Duodenal mucosa (tissue), 2 donors: ENCODE measurements around the gene MANBA.
A peak's percentile ranks its signal among the peaks of the same experiment; 100 is the strongest.
"Not testable (repeated sequence)": the region's sequence is repeated elsewhere in the genome, so short reads cannot be mapped to it uniquely, and the experiment has no call there.

Experiments used
- H3K27ac ChIP-seq: one replicate; pipeline ENCODE4 v1.7.0; 2013; ENCODE audit warnings: low read depth, low read length
- H3K27me3 ChIP-seq, 2 donors: one replicate each; pipeline ENCODE4 v1.7.0; 2013; ENCODE audit warnings: low read length in 2 of 2, control low read depth in 1 of 2; ENCODE audit not compliant: insufficient read depth in 2 of 2, control insufficient read depth in 1 of 2
- H3K36me3 ChIP-seq, 2 donors: one replicate each; pipeline ENCODE4 v1.7.0; 2013; ENCODE audit warnings: low read length in 2 of 2, control low read depth in 1 of 2; ENCODE audit not compliant: insufficient read depth in 2 of 2, control insufficient read depth in 1 of 2
- H3K4me1 ChIP-seq, 2 donors: one replicate each; pipeline ENCODE4 v1.7.0; 2013; ENCODE audit warnings: low read length in 2 of 2, control low read depth in 1 of 2; ENCODE audit not compliant: insufficient read depth in 2 of 2, control insufficient read depth in 1 of 2
- H3K4me3 ChIP-seq, 2 donors: one replicate each; pipeline ENCODE4 v1.7.0; 2013; ENCODE audit warnings: low read length in 2 of 2, low read depth in 1 of 2
- H3K9ac ChIP-seq, 2 donors: one replicate each; pipeline ENCODE4 v1.7.0; 2013; ENCODE audit warnings: low read length in 2 of 2, low read depth in 1 of 2
- H3K9me3 ChIP-seq, 2 donors: one replicate each; pipeline ENCODE4 v1.7.0; 2013; ENCODE audit warnings: low read length in 2 of 2, control low read depth in 1 of 2; ENCODE audit not compliant: control insufficient read depth in 1 of 2

Gene MANBA

GRCh38 chr4:102629673-102630072, 131.1 kb downstream of the MANBA start:
- Histone ChIP-seq H3K4me3 (no peak overlapping the region), H3K9ac (no peak overlapping the region), H3K36me3 (peaks cover 11 to 15% of the 10 kb centered on the region in 2 donors), H3K9me3 (no peaks in the 10 kb centered on the region), H3K4me1 (peaks cover 0 to 6% of the 10 kb centered on the region in 2 donors), H3K27ac (no peak overlapping the region), H3K27me3 (no peaks in the 10 kb centered on the region)

- Histone ChIP-seq H3K4me3 (no peak overlapping the region), H3K9ac (no peak overlapping the region), H3K4me1 (peaks cover 0 to 15% of the 10 kb centered on the region in 2 donors), H3K27ac (no peak overlapping the region), H3K27me3 (no peaks in the 10 kb centered on the region), H3K36me3 (peaks cover 6 to 7% of the 10 kb centered on the region in 2 donors), H3K9me3 (no peaks in the 10 kb centered on the region)
Observed at GRCh38 chr4:102627831-102628523, 132.8 kb downstream of the MANBA start.

DNA sequence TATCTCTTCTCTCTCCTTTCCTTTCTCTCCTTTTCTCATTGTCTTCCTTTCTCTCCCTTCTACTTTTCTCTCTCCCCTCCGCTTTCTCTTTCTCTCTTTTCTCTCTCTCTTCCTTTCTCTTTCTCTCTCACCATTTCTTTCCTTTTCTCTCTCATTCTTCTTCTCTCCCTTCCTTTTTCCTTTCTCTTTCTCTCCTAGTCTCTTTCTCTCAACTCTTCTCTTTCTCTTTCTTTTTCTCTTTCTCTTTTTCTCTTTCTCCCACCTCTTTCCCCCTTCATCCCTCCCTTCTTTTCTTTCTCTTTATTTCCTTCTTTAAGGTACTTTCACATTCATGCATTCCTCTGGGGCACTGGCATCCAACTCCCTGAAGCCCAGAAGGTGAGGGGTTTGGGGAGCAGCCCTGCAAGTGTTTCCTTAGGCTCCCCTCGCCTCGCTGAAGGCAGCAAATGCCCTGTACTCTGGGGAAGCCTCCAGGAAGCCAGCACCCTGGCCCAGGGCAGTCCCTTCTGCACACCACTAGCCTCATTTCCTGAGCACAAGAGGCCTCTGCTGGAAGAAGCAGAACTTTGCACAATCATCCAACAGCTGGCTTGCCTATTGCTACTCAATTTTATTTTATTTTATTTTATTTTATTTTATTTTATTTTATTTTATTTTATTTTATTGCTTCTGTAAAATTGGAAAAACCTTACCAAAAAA, 135.4 kb downstream of the MANBA start:
- H3K27me3 ChIP-seq: no peaks in the 10 kb centered on the region
- H3K4me1 ChIP-seq: peaks cover 5 to 30% of the 10 kb centered on the region in 2 donors
- H3K9me3 ChIP-seq: no peaks in the 10 kb centered on the region
- no peak overlapping the region for H3K27ac ChIP-seq
- H3K4me3 ChIP-seq: no peak overlapping the region
- no peak overlapping the region for H3K9ac ChIP-seq
- no peaks in the 10 kb centered on the region for H3K36me3 ChIP-seq

GRCh38 chr4:102624505-102624904, 136.3 kb downstream of the MANBA start:
- Histone ChIP-seq H3K9ac (no peak overlapping the region), H3K9me3 (no peaks in the 10 kb centered on the region), H3K4me3 (no peak overlapping the region), H3K27ac (no peak overlapping the region), H3K4me1 (peaks cover 8 to 38% of the 10 kb centered on the region in 2 donors), H3K36me3 (no peaks in the 10 kb centered on the region), H3K27me3 (no peaks in the 10 kb centered on the region)

DNA sequence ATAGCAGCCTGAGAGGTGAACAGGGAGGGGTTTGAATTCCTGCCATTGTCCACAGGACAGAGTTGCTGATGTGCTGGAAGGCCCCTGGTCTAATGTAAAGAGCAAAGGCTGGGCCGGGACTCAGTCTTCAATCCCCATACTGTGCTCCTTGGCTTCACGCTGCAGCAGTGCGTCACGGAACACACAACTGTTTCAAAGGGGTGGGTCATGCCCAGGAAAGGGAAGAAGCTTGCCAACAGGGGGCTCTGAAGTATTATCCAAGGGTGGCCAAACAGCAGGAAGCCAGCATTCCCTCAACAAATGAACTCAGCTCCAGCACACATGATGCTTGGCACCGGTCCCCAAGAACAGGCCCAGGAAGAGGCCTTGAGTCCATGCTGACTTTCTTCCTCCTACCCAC, 137.1 kb downstream of the MANBA start:
- Histone ChIP-seq H3K27ac (no peak overlapping the region), H3K9me3 (no peaks in the 10 kb centered on the region), H3K27me3 (no peaks in the 10 kb centered on the region), H3K4me1 (peaks cover 8 to 39% of the 10 kb centered on the region in 2 donors), H3K4me3 (no peak overlapping the region), H3K36me3 (no peaks in the 10 kb centered on the region), H3K9ac (no peak overlapping the region)

- Histone ChIP-seq H3K4me3 (peak overlapping the region; percentile 25 to 60), H3K36me3 (peaks cover 10 to 14% of the 10 kb centered on the region in 2 donors), H3K9me3 (no peaks in the 10 kb centered on the region), H3K27me3 (no peaks in the 10 kb centered on the region), H3K4me1 (peaks cover 8 to 39% of the 10 kb centered on the region in 2 donors), H3K9ac (peak overlapping the region in 1 of 2 donors; percentile 16), H3K27ac (no peak overlapping the region)
Observed at GRCh38 chr4:102620697-102621497, 139.9 kb downstream of the MANBA start.

DNA sequence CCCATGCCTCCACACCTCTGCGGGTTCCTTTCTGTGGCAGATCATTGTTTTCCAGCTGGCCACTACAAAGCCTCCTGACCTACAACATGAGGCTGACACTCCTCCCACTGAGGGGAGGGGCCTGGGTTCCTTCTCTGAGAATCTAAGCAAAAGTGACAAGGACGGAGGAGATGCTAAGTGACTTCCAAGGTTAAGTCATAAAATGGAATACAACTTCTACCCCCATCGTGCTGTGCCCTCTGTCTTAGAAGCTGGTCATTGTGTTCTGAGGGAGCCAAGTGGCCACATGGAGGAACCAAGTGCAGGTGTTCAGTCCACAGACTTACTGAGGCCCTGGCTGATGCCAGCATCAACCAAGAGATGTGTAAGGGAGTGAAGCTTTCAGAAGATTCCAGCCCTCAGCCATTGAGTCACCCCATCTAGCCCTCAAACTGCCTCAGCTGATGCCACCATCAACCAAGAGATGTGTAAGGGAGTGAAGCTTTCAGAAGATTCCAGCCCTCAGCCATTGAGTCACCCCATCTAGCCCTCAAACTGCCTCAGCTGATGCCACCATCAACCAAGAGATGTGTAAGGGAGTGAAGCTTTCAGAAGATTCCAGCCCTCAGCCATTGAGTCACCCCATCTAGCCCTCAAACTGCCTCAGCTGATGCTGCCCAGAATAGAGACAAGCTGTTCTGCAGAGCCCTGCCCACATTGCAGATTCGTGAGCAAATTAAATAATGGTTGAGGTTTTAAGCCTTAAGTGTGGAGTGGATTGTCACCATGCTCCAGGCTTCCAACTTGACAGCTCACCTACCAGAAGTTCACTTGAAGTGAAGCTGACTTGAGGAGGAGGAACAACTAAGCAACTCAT, 140.8 kb downstream of the MANBA start:
- H3K9me3 ChIP-seq, H3K27ac ChIP-seq, H3K27me3 ChIP-seq: not testable (repeated sequence)
- Histone ChIP-seq H3K4me1 (peaks cover 8 to 36% of the 10 kb centered on the region in 2 donors), H3K9ac (peak overlapping the region in 1 of 2 donors; percentile 16), H3K36me3 (peaks cover 16 to 19% of the 10 kb centered on the region in 2 donors), H3K4me3 (peak overlapping the region; percentile 25 to 60)

GRCh38 chr4:102619021-102619420, 141.7 kb downstream of the MANBA start:
- H3K27ac ChIP-seq: not testable (repeated sequence)

DNA sequence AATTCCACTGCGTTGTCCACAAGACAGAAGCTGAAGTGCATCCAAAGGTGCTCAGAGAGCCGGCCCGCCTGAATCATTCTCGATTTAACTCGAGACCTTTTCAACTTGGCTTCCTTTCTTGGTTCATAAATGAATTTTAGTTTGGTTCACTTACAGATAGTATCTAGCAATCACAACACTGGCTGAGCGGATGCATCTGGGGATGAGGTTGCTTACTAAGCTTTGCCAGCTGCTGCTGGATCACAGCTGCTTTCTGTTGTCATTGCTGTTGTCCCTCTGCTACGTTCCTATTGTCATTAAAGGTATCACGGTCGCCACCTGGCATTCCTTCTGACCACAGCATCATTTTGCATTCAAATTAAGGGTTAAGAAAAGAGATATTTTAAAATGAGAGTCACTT, 144.1 kb downstream of the MANBA start:
- Histone ChIP-seq H3K9me3 (no peaks in the 10 kb centered on the region), H3K27me3 (no peaks in the 10 kb centered on the region), H3K36me3 (peaks cover 44 to 52% of the 10 kb centered on the region in 2 donors), H3K9ac (no peak overlapping the region), H3K4me3 (no peak overlapping the region), H3K4me1 (peaks cover 3 to 25% of the 10 kb centered on the region in 2 donors), H3K27ac (no peak overlapping the region)

More at GRCh38 chr4:102619021-102619420, 141.7 kb downstream of the MANBA start:
- not testable (repeated sequence) for H3K27me3 ChIP-seq, H3K4me3 ChIP-seq, H3K9me3 ChIP-seq, H3K9ac ChIP-seq
- Histone ChIP-seq H3K4me1 (peaks cover 8 to 26% of the 10 kb centered on the region in 2 donors), H3K36me3 (peaks cover 23 to 28% of the 10 kb centered on the region in 2 donors)
